ENCODE data around the gene HES1. TPM values are rescaled to one million over a fixed set of nuclear protein-coding genes. Genes with fewer than 3 reads are reported as not detected.

Gene HES1
- total and polyA plus RNA-seq, 9 of the 15 experiments (the other 6 are each of a cell fraction or from before 2014, with no cell fraction given): 3.4 to 37.0 (median 19.3) TPM

DNA sequence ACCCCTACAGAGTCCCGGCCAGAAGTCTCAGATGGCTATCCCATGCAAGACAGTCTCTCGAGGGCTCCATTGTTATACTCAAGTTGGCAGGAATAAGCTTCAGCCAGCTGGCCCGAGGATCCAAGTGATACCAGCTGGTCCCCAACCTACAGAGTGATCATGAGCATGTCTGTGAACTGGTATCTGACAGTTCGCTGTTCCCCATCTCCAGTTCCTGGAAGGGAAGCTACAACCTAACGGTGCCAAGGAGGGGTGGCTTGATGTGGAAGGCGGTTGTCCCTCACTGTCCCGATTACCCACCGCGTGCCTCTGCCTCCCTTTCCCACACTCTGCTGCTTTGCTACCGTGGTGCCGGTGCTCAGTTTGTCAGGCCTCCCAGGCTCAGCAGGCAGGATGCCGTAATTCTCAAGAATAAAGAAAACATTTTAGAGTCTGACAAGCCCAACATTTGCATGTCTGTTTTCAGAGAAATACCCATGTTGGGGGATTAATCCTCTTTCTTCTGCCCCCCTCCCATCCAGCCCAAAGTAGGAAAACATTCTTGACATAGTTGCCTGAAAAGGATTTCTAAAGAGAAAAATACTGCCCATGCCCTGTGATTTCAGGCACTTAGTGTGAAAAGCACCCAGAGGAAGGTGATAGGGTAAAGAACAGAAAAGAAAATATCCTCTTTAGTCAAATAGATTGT is 49.4 kb upstream of the HES1 start:
- Histone ChIP-seq H3K4me1 (replicated peaks in 1 of 2; ENCODE audit: control insufficient read depth in 2 of 2, insufficient read depth in 2 of 2, low read length in 2 of 2) (peaks cover 20 to 42% of the 10 kb centered on the region in 2 experiments), H3K79me2 (ENCODE audit: control insufficient read depth, insufficient read depth, low read length) (no peaks in the 10 kb centered on the region), H3K27ac (ENCODE audit: extremely low read depth, low read depth, low read length) (no peak overlapping the region), H3K9me1 (ENCODE audit: control insufficient read depth, insufficient read depth, low read length) (no peaks in the 10 kb centered on the region), H3K9ac (ENCODE audit: insufficient read depth in 1 of 2, low read depth in 2 of 2, low read length in 2 of 2) (no peak overlapping the region), H3K36me3 (ENCODE audit: control insufficient read depth, insufficient read depth, low read length) (no peaks in the 10 kb centered on the region), H3K9me3 (replicated peaks; ENCODE audit: control insufficient read depth, insufficient read depth, low read depth, low read length) (no peaks in the 10 kb centered on the region), H3K27me3 (ENCODE audit: control insufficient read depth in 2 of 2, insufficient read depth in 2 of 2, low read length in 2 of 2) (no peaks in the 10 kb centered on the region), H4K20me1 (replicated peaks; ENCODE audit: control insufficient read depth, insufficient read depth, low read length) (no peaks in the 10 kb centered on the region), H3K4me2 (ENCODE audit: insufficient read depth, low read length) (no peak overlapping the region), H3K4me3 (no peak overlapping the region), H2AFZ (ENCODE audit: low read depth, low read length) (no peak overlapping the region; the same call in 1 of the 2 replicates)
- ChIA-PET CTCF (ENCODE audit: low intra/inter-chr PET ratio) (no interaction called here), POLR2A (interaction anchor here (0.7 to 1.1 kb wide), 2 partner anchors 8 to 52 kb away, joined by 3 read pairs; no protein-coding TSS in a partner anchor)
- no peak for TF ChIP-seq MCM2 (IDR thresholded peaks at IDR 0.05; ENCODE audit: low read depth)
- TF ChIP-seq, protein P1, sequence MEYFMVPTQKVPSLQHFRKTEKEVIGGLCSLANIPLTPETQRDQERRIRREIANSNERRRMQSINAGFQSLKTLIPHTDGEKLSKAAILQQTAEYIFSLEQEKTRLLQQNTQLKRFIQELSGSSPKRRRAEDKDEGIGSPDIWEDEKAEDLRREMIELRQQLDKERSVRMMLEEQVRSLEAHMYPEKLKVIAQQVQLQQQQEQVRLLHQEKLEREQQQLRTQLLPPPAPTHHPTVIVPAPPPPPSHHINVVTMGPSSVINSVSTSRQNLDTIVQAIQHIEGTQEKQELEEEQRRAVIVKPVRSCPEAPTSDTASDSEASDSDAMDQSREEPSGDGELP (CRISPR knock-in tag; IDR thresholded peaks at IDR 0.05; ENCODE audit: borderline replicate concordance): no peak
- no peak for TF ChIP-seq MLX (CRISPR knock-in tag; conservative IDR thresholded peaks at IDR 0.05)
- ATAC-seq: no peak
- in situ Hi-C loops (cut with MboI) (no loop called here), intact Hi-C loops (cut with micrococcal nuclease) (loop anchor here (10.0 kb wide), 2 partner anchors 398 to 492 kb away; partner anchors contain the start of genes ATP13A3 and OPA1)
- WGBS (ENCODE audit: insufficient coverage, low coverage, missing lambda C conversion rate): 80% methylated on average over 12 of the region's 12 CpGs
- DNase-seq (ENCODE audit: extremely low read depth in 1 of 4, low spot score in 3 of 4): no peak
- no peak for FAIRE-seq
- BruUV-seq (replicated peaks): no TSS peak
